ENCODE data around the gene SYMPK.

SYMPK gene

DNA sequence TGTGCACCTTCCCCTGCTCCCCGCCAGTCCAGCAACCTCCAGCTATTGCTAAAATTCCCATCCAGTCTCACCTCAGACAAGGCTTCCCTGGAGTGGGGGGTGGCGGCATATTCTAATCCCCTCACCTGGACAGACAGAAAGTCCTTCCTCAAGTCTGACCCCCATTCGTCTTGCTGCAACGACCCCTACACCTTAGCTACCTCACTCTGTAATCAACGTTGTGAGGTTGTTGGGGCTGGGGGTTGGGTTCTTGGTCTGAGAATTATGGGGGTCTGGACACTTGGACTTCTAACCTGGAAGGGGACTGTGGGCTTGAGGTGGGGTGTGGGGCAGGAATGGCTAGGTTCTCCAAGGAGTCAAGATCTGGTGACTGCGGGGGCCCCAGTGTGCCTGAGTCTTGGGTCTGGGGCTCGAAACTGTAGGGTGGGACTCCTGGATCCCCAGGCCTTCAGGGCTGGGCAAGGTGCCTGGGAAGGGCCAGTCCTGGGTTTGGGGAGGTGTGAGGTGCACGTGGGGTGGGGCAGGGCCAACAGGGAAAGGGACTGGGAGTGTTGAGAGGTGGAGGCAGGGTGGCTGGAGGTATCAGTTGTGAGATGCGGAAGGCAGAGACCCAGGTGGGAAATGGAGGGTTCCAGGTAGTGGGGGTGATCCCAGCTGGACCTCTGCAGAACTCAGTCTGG is 2.5 kb upstream of the SYMPK start:
- in situ Hi-C loops (cut with HindIII; ENCODE audit: low pct_ligation_motif_present, low sequenced_read_pairs) = no loop called here
- TF ChIP-seq, protein P1, sequence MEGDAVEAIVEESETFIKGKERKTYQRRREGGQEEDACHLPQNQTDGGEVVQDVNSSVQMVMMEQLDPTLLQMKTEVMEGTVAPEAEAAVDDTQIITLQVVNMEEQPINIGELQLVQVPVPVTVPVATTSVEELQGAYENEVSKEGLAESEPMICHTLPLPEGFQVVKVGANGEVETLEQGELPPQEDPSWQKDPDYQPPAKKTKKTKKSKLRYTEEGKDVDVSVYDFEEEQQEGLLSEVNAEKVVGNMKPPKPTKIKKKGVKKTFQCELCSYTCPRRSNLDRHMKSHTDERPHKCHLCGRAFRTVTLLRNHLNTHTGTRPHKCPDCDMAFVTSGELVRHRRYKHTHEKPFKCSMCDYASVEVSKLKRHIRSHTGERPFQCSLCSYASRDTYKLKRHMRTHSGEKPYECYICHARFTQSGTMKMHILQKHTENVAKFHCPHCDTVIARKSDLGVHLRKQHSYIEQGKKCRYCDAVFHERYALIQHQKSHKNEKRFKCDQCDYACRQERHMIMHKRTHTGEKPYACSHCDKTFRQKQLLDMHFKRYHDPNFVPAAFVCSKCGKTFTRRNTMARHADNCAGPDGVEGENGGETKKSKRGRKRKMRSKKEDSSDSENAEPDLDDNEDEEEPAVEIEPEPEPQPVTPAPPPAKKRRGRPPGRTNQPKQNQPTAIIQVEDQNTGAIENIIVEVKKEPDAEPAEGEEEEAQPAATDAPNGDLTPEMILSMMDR (IDR thresholded peaks at IDR 0.05; ENCODE audit: low read depth, low read length, missing control alignments) = no peak
- H3K27ac ChIP-seq = no peak overlapping the region
- no peak overlapping the region for H3K4me3 ChIP-seq (ENCODE audit: low read depth, low read length)
- no peak for DNase-seq
- no peaks in the 10 kb centered on the region for H3K36me3 ChIP-seq (replicated peaks)
- H3K27me3 ChIP-seq (replicated peaks) = peaks cover 21% of the 10 kb centered on the region

DNA sequence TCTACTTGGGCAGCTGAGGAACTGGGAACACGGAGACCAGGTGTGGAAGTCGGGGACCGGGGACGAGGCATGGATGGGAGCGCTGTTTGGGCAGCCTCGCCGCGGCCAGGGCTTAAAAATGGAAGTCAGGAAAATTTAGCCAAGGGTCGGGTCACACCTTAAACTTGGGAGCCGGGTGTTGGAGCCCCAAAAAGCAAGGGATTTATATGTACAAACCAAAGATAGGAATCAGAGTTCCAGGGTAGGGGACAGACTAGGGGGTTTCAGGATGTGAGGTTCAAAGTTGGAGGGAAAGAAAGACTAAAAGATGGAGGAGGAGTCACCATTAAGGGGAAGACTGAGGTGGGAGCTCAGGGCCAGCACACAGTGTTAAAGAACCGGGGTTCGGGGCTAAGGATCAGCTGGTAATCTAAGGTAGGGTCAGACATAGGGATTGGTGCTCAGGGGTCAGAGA is 1.7 kb upstream of the SYMPK start:
- DNase-seq = no peak

DNA sequence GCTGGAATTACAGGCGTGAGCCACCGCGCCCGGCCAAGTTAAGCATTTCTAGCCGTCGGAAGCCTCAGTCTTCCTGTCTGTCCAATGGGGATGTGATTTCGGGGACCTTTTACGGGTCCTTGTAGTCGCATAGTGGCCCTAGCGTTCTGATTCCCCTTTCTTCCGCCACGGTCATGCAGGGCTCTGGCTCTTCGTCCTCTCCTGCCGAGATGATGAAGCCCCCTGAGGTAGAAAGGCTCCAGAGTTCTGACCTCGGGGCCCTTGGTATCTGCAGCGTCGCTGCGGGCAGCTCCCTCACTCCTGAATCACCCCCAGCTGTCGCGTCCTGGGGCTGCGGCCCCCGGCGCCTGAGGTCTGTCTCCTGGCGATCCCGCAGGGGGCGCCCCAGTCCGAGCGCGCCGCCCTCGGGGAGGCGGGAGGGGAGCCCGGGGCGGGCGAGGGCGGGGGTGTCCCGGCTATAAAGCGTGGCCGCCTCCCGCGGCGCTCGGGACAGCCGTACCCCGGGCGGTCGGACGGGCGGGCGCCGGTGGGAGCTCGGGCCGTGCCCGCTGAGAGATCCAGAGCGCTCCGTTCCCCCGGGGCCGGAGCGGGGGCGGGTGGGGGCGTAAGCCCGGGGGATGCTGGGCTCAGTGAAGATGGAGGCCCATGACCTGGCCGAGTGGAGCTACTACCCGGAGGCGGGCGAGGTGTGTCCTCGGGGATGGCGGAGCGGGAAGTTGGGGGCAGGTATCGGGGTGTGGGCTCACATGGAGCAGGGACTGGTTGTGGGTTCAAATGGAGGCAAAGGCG is 1.1 kb upstream of the SYMPK start, which contains the start of gene FOXA3:
TSS of gene FOXA3 (plus strand) at position 487 of the 789 bp plus-strand sequence. CDS start at position 618, 131 bp downstream.
- TF ChIP-seq, protein P1 (IDR thresholded peaks at IDR 0.05; ENCODE audit: low read depth, low read length, missing control alignments) = peak; percentile 49
- Histone ChIP-seq H3K4me3 (ENCODE audit: low read depth, low read length) (peak within 1 kb of the TSS; percentile 97), H3K36me3 (replicated peaks) (peaks cover 4% of the 10 kb centered on the region), H3K27me3 (replicated peaks) (peaks cover 21% of the 10 kb centered on the region), H3K27ac (no peak within 1 kb of the TSS)
- DNase-seq = no peak
- in situ Hi-C loops (cut with HindIII; ENCODE audit: low pct_ligation_motif_present, low sequenced_read_pairs) = no loop called here

More for the DNA sequence above, 1.7 kb upstream of the SYMPK start:
- H3K27me3 ChIP-seq (replicated peaks) = peaks cover 21% of the 10 kb centered on the region
- no peak overlapping the region for H3K27ac ChIP-seq
- peaks cover under 1% of the 10 kb centered on the region for H3K36me3 ChIP-seq (replicated peaks)
- H3K4me3 ChIP-seq (ENCODE audit: low read depth, low read length) = no peak overlapping the region
- in situ Hi-C loops (cut with HindIII; ENCODE audit: low pct_ligation_motif_present, low sequenced_read_pairs) = no loop called here
- TF ChIP-seq, protein P1 (IDR thresholded peaks at IDR 0.05; ENCODE audit: low read depth, low read length, missing control alignments) = no peak

DNA sequence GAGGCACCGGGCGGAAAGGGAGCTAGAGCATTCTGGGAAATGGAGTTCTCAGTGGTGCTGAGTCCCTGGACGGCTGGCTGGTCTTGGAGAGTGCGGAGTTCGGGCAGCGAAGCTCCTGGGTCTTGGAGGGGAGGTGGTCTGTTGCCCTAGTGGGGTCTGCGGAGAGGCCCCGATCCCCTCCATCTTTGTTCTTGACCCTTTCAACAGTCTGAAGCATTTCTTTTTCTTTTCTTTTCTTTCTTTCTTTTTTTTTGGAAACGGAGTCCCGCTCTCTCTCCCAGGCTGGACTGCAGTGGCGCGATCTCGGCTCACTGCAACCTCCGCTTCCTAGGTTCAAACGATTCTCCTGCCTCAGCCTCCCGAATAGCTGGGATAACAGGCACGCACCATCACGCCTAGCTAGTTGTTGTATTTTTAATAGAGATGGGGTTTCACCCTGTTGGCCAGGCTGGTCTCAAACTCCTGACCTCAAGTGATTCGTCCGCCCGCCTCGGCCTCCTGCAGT is 440 bp upstream of the SYMPK start:
- peaks cover 21% of the 10 kb centered on the region for H3K27me3 ChIP-seq (replicated peaks)
- TF ChIP-seq, protein P1 (IDR thresholded peaks at IDR 0.05; ENCODE audit: low read depth, low read length, missing control alignments) = no peak
- H3K36me3 ChIP-seq (replicated peaks) = peaks cover 9% of the 10 kb centered on the region
- in situ Hi-C loops (cut with HindIII; ENCODE audit: low pct_ligation_motif_present, low sequenced_read_pairs) = no loop called here
- peak overlapping the region; percentile 97 for H3K4me3 ChIP-seq (ENCODE audit: low read depth, low read length)
- H3K27ac ChIP-seq = no peak overlapping the region
- DNase-seq = no peak

DNA sequence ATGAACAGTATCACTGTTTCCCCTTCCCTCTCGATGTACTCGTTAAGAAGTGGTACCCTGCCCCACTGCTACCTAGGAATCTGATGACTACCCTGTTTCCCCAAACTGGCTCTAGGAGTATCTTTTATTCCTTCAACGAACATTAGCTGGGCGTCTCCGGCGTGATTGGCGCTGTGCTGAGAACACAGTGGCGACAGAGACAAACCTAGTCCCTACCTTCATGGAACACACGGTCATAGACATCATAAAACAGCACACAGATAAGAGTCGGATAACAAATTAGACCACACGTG is 730 bp downstream of the SYMPK start:
- Histone ChIP-seq H3K27me3 (replicated peaks) (peaks cover 21% of the 10 kb centered on the region), H3K27ac (peak overlapping the region; percentile 80), H3K36me3 (replicated peaks) (peaks cover 9% of the 10 kb centered on the region), H3K4me3 (ENCODE audit: low read depth, low read length) (peak overlapping the region; percentile 97)
- TF ChIP-seq, protein P1 (IDR thresholded peaks at IDR 0.05; ENCODE audit: low read depth, low read length, missing control alignments) = no peak
- DNase-seq = no peak
- in situ Hi-C loops (cut with HindIII; ENCODE audit: low pct_ligation_motif_present, low sequenced_read_pairs) = no loop called here
